ENCODE results near the gene VN1R2. TPM values are rescaled to one million over a fixed set of nuclear protein-coding genes. Genes with fewer than 3 reads are reported as not detected.
A peak's percentile ranks its signal among the peaks of the same experiment; 100 is the strongest.
"Not testable (repeated sequence)": the region's sequence is repeated elsewhere in the genome, so short reads cannot be mapped to it uniquely, and the experiment has no call there.

Gene VN1R2
- total RNA-seq (2014; rRNA removed; shearing (Covaris generic)) = not detected in 2 replicates

- not testable (repeated sequence) for H3K4me3 ChIP-seq; H3K4me1 ChIP-seq (replicated peaks); H3K27ac ChIP-seq; H3K27me3 ChIP-seq (replicated peaks); H3K36me3 ChIP-seq; DNase-seq (ENCODE audit: low read depth in 1 of 2, low spot score in 2 of 2)
- peaks cover 11% of the 10 kb centered on the region; the same call in 1 of the 2 replicates for H3K9me3 ChIP-seq (replicated peaks)
These were observed at the start of gene VN1R2 for GRCh38 chr19:53257715-53258342. Gene VN1R2 (plus strand): TSS chr19:53258292. CDS start chr19:53258376, 84 bp downstream.

GRCh38 chr19:53211554-53211953, 46.5 kb upstream of the VN1R2 start:
- H3K27ac ChIP-seq; DNase-seq (ENCODE audit: low read depth in 1 of 2, low spot score in 2 of 2); H3K27me3 ChIP-seq (replicated peaks); H3K4me1 ChIP-seq (replicated peaks); H3K36me3 ChIP-seq; H3K4me3 ChIP-seq: not testable (repeated sequence)
- H3K9me3 ChIP-seq (replicated peaks) = peaks cover 41% of the 10 kb centered on the region

DNA sequence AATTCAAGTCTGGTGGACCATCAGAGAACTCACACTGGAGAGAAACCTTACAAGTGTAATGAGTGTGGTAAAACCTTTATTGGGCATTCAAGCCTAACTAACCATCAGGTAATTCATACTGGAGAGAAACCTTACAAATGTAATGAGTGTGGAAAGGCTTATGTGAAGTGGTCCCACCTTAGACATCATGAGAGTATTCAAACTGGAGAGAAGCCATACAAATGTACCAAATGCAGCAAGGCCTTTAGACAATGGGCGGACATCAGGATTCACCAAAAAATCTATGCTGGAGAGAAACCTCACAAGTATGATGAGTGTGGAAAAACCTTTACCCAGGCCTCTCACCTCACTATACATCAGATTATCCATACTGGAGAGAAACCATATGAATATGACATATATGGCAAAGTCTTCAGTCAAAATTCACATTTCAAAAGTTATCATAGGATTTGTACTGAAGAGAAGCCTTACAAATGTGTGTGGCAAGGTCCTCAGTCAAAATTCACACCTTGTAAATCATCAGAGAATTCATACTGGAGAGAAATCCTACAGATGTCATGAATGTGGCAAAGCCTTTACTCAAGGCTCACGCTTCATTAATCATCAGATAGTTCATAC, 45.3 kb upstream of the VN1R2 start:
- Histone ChIP-seq H3K27ac (no peak overlapping the region), H3K27me3 (replicated peaks) (no peaks in the 10 kb centered on the region), H3K4me1 (replicated peaks) (no peaks in the 10 kb centered on the region), H3K4me3 (no peak overlapping the region), H3K9me3 (replicated peaks) (peaks cover 42% of the 10 kb centered on the region), H3K36me3 (0 out of 2 replicates have a peak, but pooled peaks cover 4% of the 10 kb centered on the region)
- DNase-seq (ENCODE audit: low read depth in 1 of 2, low spot score in 2 of 2) = no peak

- not testable (repeated sequence) for DNase-seq (ENCODE audit: low read depth in 1 of 2, low spot score in 2 of 2); H3K27me3 ChIP-seq (replicated peaks); H3K27ac ChIP-seq; H3K4me3 ChIP-seq; H3K4me1 ChIP-seq (replicated peaks); H3K36me3 ChIP-seq
- peaks cover 17% of the 10 kb centered on the region for H3K9me3 ChIP-seq (replicated peaks)
These were observed 35.4 kb upstream of the VN1R2 start for GRCh38 chr19:53222716-53223115.

DNA sequence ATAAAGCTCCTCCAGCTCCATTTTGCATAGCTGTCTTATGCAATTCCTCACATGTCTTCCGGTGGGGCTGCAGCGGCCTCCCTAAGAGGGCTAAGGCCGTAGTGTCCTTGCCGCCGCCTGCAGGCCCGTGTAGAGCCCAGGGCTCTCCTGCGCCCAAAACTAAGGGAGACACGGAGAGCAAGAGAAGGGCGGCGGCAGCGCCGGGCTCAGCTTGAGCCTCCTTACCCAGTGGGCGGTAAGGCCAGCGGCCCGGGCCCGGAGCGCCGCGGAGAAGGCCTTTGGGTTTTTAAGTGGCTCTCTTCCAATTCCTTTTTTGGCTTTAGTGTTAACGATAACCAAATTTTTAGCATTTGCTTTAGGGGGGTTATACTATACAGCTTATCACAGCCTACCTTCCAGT, 33.5 kb upstream of the VN1R2 start:
- no peaks in the 10 kb centered on the region for H3K4me1 ChIP-seq (replicated peaks)
- no peak for DNase-seq (ENCODE audit: low read depth in 1 of 2, low spot score in 2 of 2)
- no peak overlapping the region for H3K4me3 ChIP-seq
- H3K36me3 ChIP-seq = no peaks in the 10 kb centered on the region
- H3K9me3 ChIP-seq (replicated peaks) = peaks cover 7% of the 10 kb centered on the region
- H3K27ac ChIP-seq = no peak overlapping the region
- no peaks in the 10 kb centered on the region for H3K27me3 ChIP-seq (replicated peaks)

DNA sequence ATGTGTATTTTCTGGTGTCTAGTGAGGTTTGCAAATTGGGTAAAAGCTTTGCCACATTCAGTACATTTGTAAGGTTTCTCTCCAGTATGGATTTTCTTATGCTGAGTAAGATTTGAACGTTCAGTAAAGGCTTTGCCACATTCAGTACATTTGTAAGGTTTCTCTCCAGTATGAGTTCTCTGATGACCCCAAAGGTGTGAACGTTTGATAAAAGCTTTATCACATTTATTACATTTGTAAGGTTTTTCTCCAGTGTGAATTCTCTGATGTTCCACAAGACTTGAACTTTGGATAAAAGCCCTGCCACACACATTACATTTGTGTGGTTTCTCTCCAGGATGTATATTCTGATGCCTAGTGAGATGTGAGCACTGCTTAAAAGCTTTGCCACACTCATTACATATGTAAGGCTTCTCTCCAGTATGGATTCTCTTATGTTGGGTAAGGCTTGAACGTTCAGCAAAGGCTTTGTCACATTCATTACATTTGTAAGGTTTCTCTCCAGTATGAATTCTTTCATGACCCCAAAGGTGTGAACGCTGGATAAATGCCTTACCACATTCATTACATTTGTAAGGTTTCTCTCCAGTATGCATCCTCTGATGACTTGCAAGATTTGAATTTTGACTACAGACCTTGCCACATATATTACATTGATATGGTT, 20.8 kb upstream of the VN1R2 start:
- Histone ChIP-seq H3K27ac (no peak overlapping the region), H3K4me3 (no peak overlapping the region), H3K4me1 (replicated peaks) (no peaks in the 10 kb centered on the region), H3K9me3 (replicated peaks) (peaks cover 37% of the 10 kb centered on the region), H3K27me3 (replicated peaks) (no peaks in the 10 kb centered on the region), H3K36me3 (no peaks in the 10 kb centered on the region)
- DNase-seq (ENCODE audit: low read depth in 1 of 2, low spot score in 2 of 2) = no peak

DNA sequence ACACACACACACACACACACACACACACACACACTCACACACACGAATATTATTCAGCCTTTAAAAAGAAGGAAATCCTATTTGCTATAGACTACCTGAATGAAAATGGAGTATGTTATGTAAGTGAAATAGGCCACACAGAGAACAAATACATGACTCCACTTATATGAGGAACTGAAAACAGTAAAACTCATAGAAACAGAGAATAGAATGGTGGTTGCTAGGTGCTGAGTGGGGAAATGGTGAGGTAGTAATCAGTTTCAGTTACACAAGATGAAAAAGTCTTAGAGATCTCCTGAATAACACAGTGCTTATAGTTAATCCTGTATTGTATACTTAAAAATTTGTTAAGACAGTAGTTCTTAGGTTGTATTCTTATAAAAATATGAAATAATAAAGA, 11.6 kb upstream of the VN1R2 start:
- H3K27ac ChIP-seq = no peak overlapping the region
- H3K4me3 ChIP-seq = no peak overlapping the region
- DNase-seq (ENCODE audit: low read depth in 1 of 2, low spot score in 2 of 2) = no peak
- H3K4me1 ChIP-seq (replicated peaks) = no peaks in the 10 kb centered on the region
- no peaks in the 10 kb centered on the region for H3K36me3 ChIP-seq
- peaks cover 14% of the 10 kb centered on the region for H3K9me3 ChIP-seq (replicated peaks)
- H3K27me3 ChIP-seq (replicated peaks) = no peaks in the 10 kb centered on the region

GRCh38 chr19:53254411-53255341, 3.4 kb upstream of the VN1R2 start, which contains the start of gene ZNF677:
Gene ZNF677 (minus strand): TSS chr19:53254873. CDS start chr19:53251550, 3,323 bp downstream.
- Histone ChIP-seq H3K27ac (no peak within 1 kb of the TSS), H3K4me1 (replicated peaks) (no peaks in the 10 kb centered on the region), H3K36me3 (no peaks in the 10 kb centered on the region), H3K9me3 (replicated peaks) (peaks cover 16% of the 10 kb centered on the region; the same call in 1 of the 2 replicates), H3K4me3 (peak within 1 kb of the TSS; percentile 34), H3K27me3 (replicated peaks) (no peaks in the 10 kb centered on the region)
- peak; percentile 1 to 51 for DNase-seq (ENCODE audit: low read depth in 1 of 2, low spot score in 2 of 2)

DNA sequence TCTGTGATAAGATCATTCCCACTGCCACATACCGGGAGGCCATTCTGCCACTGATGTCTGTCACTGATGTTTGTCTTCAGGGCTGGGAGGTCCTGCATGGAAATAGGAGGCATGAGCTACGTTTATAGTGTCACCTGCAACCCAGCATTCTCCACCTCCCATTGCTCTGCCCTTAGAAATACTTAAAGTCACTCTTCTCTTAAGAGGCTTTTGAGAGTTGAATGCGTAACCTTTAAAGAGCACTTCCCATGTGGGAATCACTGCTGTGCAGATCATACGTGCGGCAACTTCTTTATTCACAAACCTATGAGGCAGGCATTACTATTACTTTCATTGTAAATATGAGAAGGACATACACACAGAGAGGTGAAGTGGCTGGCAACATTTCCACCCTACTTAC, 9.5 kb downstream of the VN1R2 start, which contains the start of gene VN1R4:
Gene VN1R4 (minus strand): TSS at position 101 of the 400 bp plus-strand sequence. CDS start 58 bp downstream, at position 43.
- H3K4me3 ChIP-seq; H3K27ac ChIP-seq; H3K36me3 ChIP-seq; H3K27me3 ChIP-seq (replicated peaks); H3K9me3 ChIP-seq (replicated peaks); H3K4me1 ChIP-seq (replicated peaks); DNase-seq (ENCODE audit: low read depth in 1 of 2, low spot score in 2 of 2): not testable (repeated sequence)

GRCh38 chr19:53269861-53270260, 11.8 kb downstream of the VN1R2 start:
- H3K36me3 ChIP-seq; H3K27me3 ChIP-seq (replicated peaks); H3K9me3 ChIP-seq (replicated peaks); H3K4me3 ChIP-seq; H3K27ac ChIP-seq; H3K4me1 ChIP-seq (replicated peaks); DNase-seq (ENCODE audit: low read depth in 1 of 2, low spot score in 2 of 2): not testable (repeated sequence)

DNA sequence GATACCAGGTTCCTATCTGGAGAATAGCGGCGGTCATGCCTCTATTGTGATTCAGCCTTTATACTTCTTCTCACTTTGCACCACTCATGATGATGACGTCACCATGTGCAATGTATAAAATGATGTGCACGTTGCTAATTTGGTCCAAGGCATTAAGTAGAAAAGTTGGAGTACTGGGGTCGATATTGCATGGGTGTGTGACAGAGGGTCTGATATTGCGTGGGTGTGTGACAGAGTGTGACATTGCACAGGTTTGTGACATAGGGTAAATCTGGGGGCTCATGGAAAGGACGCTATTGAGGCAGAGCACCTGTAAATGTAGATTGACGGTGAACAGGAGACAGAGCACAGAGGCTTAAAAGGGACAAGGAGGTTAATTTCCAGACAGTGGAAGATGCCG, 14.0 kb downstream of the VN1R2 start:
- Histone ChIP-seq H3K4me1 (replicated peaks) (no peaks in the 10 kb centered on the region), H3K9me3 (replicated peaks) (peaks cover 3% of the 10 kb centered on the region; the same call in 1 of the 2 replicates), H3K36me3 (no peaks in the 10 kb centered on the region), H3K4me3 (no peak overlapping the region), H3K27me3 (replicated peaks) (no peaks in the 10 kb centered on the region), H3K27ac (no peak overlapping the region)
- no peak for DNase-seq (ENCODE audit: low read depth in 1 of 2, low spot score in 2 of 2)

DNA sequence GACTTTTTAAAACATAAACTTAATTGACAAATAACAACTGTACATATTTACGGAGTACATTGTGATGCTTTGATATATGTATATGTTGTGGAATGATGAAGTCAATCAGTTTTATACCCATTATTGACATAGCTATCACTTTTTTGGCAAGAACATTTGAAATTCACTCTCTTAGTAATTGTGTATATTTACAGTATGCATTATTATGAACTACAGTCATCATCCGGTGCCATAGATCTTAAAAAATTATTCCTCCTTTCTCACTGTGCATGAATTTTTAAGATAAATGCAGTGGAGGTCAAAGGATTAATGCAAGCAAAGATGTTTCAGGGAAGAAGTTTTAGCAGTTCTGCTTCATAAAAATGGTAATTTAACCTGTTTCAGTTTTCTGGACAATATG, 17.4 kb downstream of the VN1R2 start:
- Histone ChIP-seq H3K4me1 (replicated peaks) (no peaks in the 10 kb centered on the region), H3K27ac (no peak overlapping the region), H3K36me3 (no peaks in the 10 kb centered on the region), H3K4me3 (no peak overlapping the region), H3K9me3 (replicated peaks) (peaks cover 3% of the 10 kb centered on the region; the same call in 1 of the 2 replicates), H3K27me3 (replicated peaks) (no peaks in the 10 kb centered on the region)
- DNase-seq (ENCODE audit: low read depth in 1 of 2, low spot score in 2 of 2) = no peak

DNA sequence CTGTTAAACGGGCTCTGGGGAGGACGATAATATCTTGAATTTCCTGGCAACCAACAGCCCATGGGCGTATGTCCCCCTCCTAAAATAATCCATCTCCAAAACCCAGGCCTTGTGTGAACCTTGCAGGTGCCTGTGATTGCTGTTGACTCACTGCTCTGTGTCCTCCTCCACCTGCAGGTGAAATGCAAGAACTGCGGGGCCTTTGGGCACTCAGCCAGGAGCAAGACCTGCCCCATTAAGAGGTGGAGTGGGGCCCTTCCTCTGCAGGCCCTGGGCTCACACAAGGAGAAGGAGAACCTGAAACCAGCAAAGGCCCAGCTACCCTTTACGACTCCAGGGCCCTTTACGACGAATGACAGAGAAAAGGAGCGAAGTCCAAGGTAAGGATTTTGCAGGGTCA, 23.9 kb downstream of the VN1R2 start:
- H3K27me3 ChIP-seq (replicated peaks); H3K4me1 ChIP-seq (replicated peaks); H3K9me3 ChIP-seq (replicated peaks); H3K27ac ChIP-seq; H3K4me3 ChIP-seq; DNase-seq (ENCODE audit: low read depth in 1 of 2, low spot score in 2 of 2); H3K36me3 ChIP-seq: not testable (repeated sequence)
